ENCODE data around the gene AGAP2.

AGAP2 gene

DNA sequence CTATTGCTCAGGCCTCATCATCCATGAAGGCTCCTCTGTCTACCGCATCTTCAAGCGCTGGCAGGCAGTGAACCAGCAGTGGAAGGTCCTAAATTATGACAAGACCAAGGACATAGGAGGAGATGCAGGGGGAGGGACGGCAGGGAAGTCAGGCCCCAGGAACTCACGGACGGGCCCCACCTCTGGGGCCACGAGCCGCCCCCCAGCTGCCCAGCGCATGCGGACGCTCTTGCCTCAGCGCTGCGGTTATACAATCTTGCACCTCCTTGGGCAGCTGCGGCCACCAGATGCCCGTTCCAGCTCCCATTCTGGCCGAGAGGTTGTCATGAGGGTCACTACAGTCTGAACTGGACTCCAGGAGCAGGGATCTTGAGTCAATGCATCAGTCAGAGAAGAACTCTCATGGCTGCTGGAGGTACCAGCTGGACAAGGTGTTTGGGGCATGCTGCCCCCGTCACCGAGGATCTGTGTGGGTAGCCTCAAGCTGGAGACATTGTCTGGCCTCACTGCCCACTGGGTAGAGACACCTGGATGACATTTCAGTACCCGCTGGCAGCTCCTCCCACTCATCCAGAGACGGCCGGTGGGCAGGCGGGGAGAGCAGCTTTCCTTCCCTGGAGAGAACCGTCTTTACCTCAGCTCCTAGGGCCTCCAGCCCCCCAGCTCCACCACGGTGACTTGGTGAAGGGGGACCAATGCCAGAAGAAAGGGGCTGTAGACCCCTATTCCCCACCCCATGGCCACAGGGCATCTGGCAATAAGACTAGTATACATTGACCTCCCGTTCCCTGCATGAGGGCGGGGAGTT, 20.2 kb upstream of the AGAP2 start:
- TF ChIP-seq, protein P1, sequence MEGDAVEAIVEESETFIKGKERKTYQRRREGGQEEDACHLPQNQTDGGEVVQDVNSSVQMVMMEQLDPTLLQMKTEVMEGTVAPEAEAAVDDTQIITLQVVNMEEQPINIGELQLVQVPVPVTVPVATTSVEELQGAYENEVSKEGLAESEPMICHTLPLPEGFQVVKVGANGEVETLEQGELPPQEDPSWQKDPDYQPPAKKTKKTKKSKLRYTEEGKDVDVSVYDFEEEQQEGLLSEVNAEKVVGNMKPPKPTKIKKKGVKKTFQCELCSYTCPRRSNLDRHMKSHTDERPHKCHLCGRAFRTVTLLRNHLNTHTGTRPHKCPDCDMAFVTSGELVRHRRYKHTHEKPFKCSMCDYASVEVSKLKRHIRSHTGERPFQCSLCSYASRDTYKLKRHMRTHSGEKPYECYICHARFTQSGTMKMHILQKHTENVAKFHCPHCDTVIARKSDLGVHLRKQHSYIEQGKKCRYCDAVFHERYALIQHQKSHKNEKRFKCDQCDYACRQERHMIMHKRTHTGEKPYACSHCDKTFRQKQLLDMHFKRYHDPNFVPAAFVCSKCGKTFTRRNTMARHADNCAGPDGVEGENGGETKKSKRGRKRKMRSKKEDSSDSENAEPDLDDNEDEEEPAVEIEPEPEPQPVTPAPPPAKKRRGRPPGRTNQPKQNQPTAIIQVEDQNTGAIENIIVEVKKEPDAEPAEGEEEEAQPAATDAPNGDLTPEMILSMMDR (IDR thresholded peaks at IDR 0.05; ENCODE audit: unreplicated experiment in 3 of 3): no peak
- no peaks in the 10 kb centered on the region for H3K9me3 Mint-ChIP-seq
- peaks cover 16% of the 10 kb centered on the region for H3K36me3 Mint-ChIP-seq (ENCODE audit: low read depth)
- peak overlapping the region; percentile 56 to 77 (median 69) for H3K4me3 Mint-ChIP-seq
- H3K27ac Mint-ChIP-seq: no peak overlapping the region
- peaks cover 19% of the 10 kb centered on the region for H3K4me1 Mint-ChIP-seq
- H3K27me3 Mint-ChIP-seq (ENCODE audit: low read depth): peaks cover 78% of the 10 kb centered on the region

DNA sequence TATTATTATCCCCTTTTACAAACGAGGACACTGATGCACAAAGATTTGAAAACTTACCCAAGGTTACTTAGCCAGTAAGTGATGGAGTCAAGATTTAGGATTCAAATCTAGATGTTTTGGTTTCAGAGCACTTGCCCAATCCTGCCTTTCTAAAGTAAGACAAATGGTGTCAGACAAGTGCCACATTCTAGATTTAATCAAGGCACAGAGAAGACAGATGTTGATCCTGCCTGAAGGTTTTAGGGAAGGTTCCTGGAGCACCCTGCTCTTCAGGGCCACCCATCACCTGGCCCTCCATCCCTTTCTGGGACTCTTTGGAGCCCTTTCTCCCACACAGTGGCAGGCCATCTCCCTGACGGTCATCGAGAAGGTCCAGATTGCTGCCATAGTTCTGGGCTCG, 19.2 kb upstream of the AGAP2 start:
- TF ChIP-seq, protein P1 (IDR thresholded peaks at IDR 0.05; ENCODE audit: unreplicated experiment in 3 of 3): no peak
- Mint-ChIP-seq H3K27me3 (ENCODE audit: low read depth) (peaks cover 76% of the 10 kb centered on the region), H3K9me3 (no peaks in the 10 kb centered on the region), H3K4me3 (peak overlapping the region; percentile 56 to 77 (median 69)), H3K27ac (no peak overlapping the region), H3K36me3 (ENCODE audit: low read depth) (peaks cover 16% of the 10 kb centered on the region), H3K4me1 (peaks cover 29% of the 10 kb centered on the region)

DNA sequence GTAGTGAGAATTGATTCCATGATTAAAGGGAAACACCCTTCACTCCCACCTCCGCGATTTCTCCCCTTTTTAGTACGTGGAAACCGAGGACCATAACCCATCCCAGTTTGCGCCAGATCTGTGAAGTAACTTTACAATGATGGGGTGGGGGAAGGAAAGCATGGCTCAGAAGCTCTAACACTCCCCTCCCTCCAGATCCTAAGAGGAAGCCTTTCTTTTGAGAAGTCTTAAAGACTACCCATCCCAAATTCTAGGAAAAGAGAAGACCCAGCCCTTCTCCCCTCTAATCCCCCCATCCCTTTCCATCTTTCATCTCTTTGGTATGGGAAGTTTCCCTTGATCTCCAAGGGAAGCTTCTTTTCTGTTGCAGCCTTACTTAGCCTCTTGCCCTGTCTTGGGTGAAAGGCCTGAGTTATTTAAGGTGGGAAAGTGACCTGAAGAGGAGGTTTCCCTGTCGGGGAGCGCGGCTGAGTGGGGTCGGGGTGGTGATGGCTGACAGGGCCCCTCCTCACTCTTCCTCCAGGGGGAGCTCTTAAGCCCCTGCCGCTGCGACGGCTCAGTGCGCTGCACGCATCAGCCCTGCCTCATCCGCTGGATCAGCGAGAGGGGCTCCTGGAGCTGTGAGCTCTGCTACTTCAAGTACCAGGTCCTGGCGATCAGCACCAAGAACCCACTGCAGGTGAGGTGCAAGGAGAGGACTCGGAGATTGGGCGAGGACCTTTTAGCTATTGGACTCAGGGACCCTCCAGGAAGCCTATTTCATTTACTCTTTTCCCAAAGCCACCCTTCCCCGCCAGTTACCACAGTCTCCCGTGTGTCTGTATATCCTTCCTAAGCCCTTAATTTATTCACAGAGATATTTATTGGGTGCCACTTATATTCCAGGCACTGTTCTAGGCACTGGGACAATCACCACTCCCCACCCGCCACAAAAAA, 18.1 kb upstream of the AGAP2 start:
- H3K4me3 Mint-ChIP-seq: peak overlapping the region; percentile 80 to 88 (median 82)
- TF ChIP-seq, protein P1 (IDR thresholded peaks at IDR 0.05; ENCODE audit: unreplicated experiment in 3 of 3): peak; percentile 44 to 67 (median 48)
- peaks cover 38% of the 10 kb centered on the region for H3K4me1 Mint-ChIP-seq
- peaks cover 70% of the 10 kb centered on the region for H3K27me3 Mint-ChIP-seq (ENCODE audit: low read depth)
- H3K36me3 Mint-ChIP-seq (ENCODE audit: low read depth): peaks cover 20% of the 10 kb centered on the region
- no peaks in the 10 kb centered on the region for H3K9me3 Mint-ChIP-seq
- peak overlapping the region in 2 of 3 experiments; percentile 7 to 77 for H3K27ac Mint-ChIP-seq

DNA sequence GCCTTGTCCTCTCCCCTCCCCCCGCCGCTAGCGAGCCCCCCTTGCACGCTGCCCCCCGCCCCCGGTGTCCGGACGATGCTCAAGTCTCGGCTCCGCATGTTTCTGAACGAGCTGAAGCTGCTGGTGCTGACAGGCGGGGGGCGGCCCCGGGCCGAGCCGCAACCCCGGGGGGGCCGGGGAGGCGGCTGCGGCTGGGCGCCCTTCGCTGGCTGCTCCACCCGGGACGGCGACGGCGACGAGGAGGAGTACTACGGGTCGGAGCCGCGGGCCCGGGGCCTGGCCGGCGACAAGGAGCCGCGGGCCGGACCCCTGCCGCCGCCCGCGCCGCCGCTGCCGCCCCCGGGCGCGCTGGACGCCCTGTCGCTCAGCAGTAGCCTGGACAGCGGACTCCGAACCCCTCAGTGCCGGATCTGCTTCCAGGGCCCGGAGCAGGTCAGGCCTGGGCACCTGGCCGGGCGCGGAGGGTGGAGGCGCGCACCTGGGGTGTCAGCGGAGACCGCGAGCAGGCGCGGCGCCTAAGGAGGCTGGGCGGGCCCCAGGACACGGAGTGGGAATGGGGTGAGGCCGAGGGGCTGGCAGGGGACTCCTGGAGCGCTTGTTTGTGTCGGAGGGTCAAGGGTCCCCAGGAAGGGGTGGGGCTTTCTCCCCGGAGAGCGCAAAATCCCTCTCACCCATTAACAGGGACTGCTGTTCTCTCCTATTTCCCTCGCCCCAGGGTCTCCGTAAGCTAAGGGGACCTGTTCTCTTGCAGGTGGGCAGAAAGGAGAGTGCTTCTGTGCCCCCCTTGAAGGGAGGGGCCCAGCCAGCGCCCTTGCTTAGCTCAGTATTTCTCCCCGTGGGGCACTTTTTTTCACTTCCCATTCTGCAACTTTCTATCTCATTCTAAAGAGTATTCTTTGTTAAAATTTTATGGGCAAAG, 17.2 kb upstream of the AGAP2 start:
- TF ChIP-seq, protein P1 (IDR thresholded peaks at IDR 0.05; ENCODE audit: unreplicated experiment in 3 of 3): no peak
- H3K27ac Mint-ChIP-seq: peak overlapping the region in 2 of 3 experiments; percentile 7 to 77
- H3K4me3 Mint-ChIP-seq: peak overlapping the region; percentile 80 to 88 (median 82)

DNA sequence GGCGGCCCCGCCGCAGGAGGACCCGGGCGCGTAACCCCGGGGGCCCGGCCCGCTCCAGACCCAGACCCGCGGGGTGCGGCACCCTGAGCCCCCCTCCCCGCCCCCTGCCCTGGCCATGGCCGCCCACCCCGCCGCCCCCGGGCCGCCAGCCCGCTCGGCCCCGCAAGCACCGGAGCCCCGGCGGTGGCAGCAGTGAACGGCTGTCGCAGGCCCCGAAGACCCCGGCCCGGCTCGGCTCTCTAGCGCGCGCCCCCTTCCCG, 16.6 kb upstream of the AGAP2 start:
- no peak overlapping the region for H3K27ac Mint-ChIP-seq
- peaks cover 35% of the 10 kb centered on the region for H3K36me3 Mint-ChIP-seq (ENCODE audit: low read depth)
- peaks cover 46% of the 10 kb centered on the region for H3K4me1 Mint-ChIP-seq
- H3K9me3 Mint-ChIP-seq: no peaks in the 10 kb centered on the region
- peak overlapping the region in 1 of 3 experiments; percentile 17 for H3K4me3 Mint-ChIP-seq
- TF ChIP-seq, protein P1 (IDR thresholded peaks at IDR 0.05; ENCODE audit: unreplicated experiment in 3 of 3): no peak
- H3K27me3 Mint-ChIP-seq (ENCODE audit: low read depth): peaks cover 55% of the 10 kb centered on the region

More for the DNA sequence above, 17.2 kb upstream of the AGAP2 start:
- Mint-ChIP-seq H3K4me1 (peaks cover 46% of the 10 kb centered on the region), H3K27me3 (ENCODE audit: low read depth) (peaks cover 61% of the 10 kb centered on the region), H3K9me3 (no peaks in the 10 kb centered on the region), H3K36me3 (ENCODE audit: low read depth) (peaks cover 30% of the 10 kb centered on the region)
